ENCODE data around the gene SYPL1.

The SYPL1 gene

GRCh38 chr7:106085015-106085414, 27.1 kb downstream of the SYPL1 start:
- H3K4me3 ChIP-seq (ENCODE audit: low read depth, low read length): no peak overlapping the region
- H3K27me3 ChIP-seq (replicated peaks): no peaks in the 10 kb centered on the region
- no peak overlapping the region for H3K27ac ChIP-seq
- peaks cover 2% of the 10 kb centered on the region for H3K36me3 ChIP-seq (replicated peaks)
- DNase-seq: no peak
- TF ChIP-seq, protein P1, sequence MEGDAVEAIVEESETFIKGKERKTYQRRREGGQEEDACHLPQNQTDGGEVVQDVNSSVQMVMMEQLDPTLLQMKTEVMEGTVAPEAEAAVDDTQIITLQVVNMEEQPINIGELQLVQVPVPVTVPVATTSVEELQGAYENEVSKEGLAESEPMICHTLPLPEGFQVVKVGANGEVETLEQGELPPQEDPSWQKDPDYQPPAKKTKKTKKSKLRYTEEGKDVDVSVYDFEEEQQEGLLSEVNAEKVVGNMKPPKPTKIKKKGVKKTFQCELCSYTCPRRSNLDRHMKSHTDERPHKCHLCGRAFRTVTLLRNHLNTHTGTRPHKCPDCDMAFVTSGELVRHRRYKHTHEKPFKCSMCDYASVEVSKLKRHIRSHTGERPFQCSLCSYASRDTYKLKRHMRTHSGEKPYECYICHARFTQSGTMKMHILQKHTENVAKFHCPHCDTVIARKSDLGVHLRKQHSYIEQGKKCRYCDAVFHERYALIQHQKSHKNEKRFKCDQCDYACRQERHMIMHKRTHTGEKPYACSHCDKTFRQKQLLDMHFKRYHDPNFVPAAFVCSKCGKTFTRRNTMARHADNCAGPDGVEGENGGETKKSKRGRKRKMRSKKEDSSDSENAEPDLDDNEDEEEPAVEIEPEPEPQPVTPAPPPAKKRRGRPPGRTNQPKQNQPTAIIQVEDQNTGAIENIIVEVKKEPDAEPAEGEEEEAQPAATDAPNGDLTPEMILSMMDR (IDR thresholded peaks at IDR 0.05; ENCODE audit: low read depth, low read length, missing control alignments): no peak
- in situ Hi-C loops (cut with HindIII; ENCODE audit: low pct_ligation_motif_present, low sequenced_read_pairs): no loop called here

DNA sequence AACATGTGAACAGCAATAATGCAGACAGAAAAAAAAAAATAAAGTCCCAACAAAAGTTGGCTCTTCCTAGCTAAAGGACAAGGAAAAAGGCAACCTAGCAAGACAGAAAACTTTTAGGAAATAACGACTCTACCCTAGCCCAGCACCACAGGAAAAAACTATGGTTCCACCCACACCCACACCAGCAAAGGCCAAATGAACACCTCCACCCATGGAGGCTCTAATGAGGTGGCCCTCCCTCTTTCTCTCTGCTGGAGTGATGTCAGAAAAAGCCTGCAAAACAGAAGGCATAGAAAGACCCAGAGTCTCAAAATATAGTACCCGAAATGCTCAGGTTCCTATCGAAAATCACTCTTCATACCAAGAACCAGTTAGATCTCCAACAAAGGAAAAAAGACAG, 28.4 kb downstream of the SYPL1 start:
- TF ChIP-seq, protein P1 (IDR thresholded peaks at IDR 0.05; ENCODE audit: low read depth, low read length, missing control alignments): no peak
- no peak for DNase-seq
- no peak overlapping the region for H3K4me3 ChIP-seq (ENCODE audit: low read depth, low read length)
- H3K36me3 ChIP-seq (replicated peaks): no peaks in the 10 kb centered on the region
- H3K27ac ChIP-seq: no peak overlapping the region
- H3K27me3 ChIP-seq (replicated peaks): no peaks in the 10 kb centered on the region
- in situ Hi-C loops (cut with HindIII; ENCODE audit: low pct_ligation_motif_present, low sequenced_read_pairs): no loop called here

GRCh38 chr7:106082087-106082854, 29.8 kb downstream of the SYPL1 start:
- H3K36me3 ChIP-seq (replicated peaks): no peaks in the 10 kb centered on the region
- H3K4me3 ChIP-seq (ENCODE audit: low read depth, low read length): no peak overlapping the region
- H3K27ac ChIP-seq: no peak overlapping the region
- in situ Hi-C loops (cut with HindIII; ENCODE audit: low pct_ligation_motif_present, low sequenced_read_pairs): no loop called here
- DNase-seq: no peak
- TF ChIP-seq, protein P1 (IDR thresholded peaks at IDR 0.05; ENCODE audit: low read depth, low read length, missing control alignments): no peak
- no peaks in the 10 kb centered on the region for H3K27me3 ChIP-seq (replicated peaks)

DNA sequence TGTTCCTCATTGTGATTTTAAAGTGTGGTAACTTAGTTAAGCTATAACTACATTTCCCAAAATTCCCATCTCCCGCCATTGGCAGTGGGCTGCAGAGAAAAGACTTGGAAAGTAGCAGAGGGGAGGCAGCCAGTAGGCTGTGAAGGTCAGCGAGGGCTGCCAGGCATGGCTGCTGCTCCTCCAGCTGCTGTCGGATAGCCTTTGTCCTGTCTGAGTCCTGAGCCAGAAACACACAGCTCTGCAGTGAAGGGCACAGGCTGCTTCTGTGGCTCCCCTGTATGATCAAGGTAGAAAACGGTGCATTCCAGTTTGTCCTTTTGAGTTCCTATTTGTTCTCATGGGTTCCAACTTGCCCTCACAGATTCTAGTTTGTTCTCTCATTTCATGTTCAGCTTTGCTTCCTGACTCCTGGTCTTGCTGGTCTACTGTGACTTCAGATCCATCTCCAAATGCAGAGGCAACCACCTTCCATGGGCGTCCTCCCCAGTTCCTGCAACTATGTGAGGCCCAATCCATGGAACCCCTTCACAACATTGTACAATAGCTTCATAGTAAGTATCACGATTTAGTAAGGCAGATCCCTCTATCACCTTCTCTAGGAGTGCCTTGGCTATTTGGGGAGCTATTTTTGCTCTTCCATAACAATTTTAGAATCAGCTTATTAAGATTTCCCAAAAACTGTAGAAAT, 31.7 kb downstream of the SYPL1 start:
- no peak overlapping the region for H3K27ac ChIP-seq
- no peaks in the 10 kb centered on the region for H3K36me3 ChIP-seq (replicated peaks)
- H3K4me3 ChIP-seq (ENCODE audit: low read depth, low read length): no peak overlapping the region
- no peak for DNase-seq
- H3K27me3 ChIP-seq (replicated peaks): no peaks in the 10 kb centered on the region
- in situ Hi-C loops (cut with HindIII; ENCODE audit: low pct_ligation_motif_present, low sequenced_read_pairs): no loop called here
- TF ChIP-seq, protein P1 (IDR thresholded peaks at IDR 0.05; ENCODE audit: low read depth, low read length, missing control alignments): no peak

GRCh38 chr7:106076537-106076936, 35.6 kb downstream of the SYPL1 start:
- Histone ChIP-seq H3K27me3 (replicated peaks) (no peaks in the 10 kb centered on the region), H3K36me3 (replicated peaks) (no peaks in the 10 kb centered on the region), H3K4me3 (ENCODE audit: low read depth, low read length) (no peak overlapping the region), H3K27ac (no peak overlapping the region)
- TF ChIP-seq, protein P1 (IDR thresholded peaks at IDR 0.05; ENCODE audit: low read depth, low read length, missing control alignments): no peak
- in situ Hi-C loops (cut with HindIII; ENCODE audit: low pct_ligation_motif_present, low sequenced_read_pairs): no loop called here
- DNase-seq: no peak

Data from brain microvascular endothelial cell (primary cell).